WTC11 (cell line): ENCODE data around the gene CDH6. TPM values are rescaled to one million over a fixed set of nuclear protein-coding genes. Genes with fewer than 3 reads are reported as not detected.

Experiments
- ATAC-seq: fragments of 200-7000 bp; cut with Tn5 transposase; 2 replicates; pipeline ENCODE4 v1.10.0; 2021; ENCODE audit warnings: mild to moderate bottlenecking, moderate library complexity
- CTCF ChIA-PET: fragments of 300-600 bp; sonication (Branson Sonifier 250); formaldehyde crosslinking; loops from one replicate; lab custom pipeline; 2021; ENCODE audit warnings: antibody characterized with exemption; lab: Charles Lee
- POLR2A ChIA-PET: fragments of 350-600 bp; sonication (Branson Sonifier 250); formaldehyde crosslinking; loops from one replicate; lab custom pipeline; 2021; ENCODE audit warnings: antibody characterized with exemption; lab: Charles Lee
- DNase-seq: peaks from one replicate; pipeline ENCODE4 v3.0.0; 2021; ENCODE audit warnings: low spot score
- H3K27ac Mint-ChIP-seq: 2 replicates; pipeline ENCODE4 v1.8.0; 2021; ENCODE audit warnings: mixed read lengths
- H3K27me3 Mint-ChIP-seq: 2 replicates; pipeline ENCODE4 v1.8.0; 2021; ENCODE audit warnings: low read depth, mild to moderate bottlenecking, moderate library complexity, mixed read lengths
- H3K36me3 Mint-ChIP-seq: 2 replicates; pipeline ENCODE4 v1.8.0; 2021; ENCODE audit warnings: mixed read lengths
- H3K4me1 Mint-ChIP-seq: 2 replicates; pipeline ENCODE4 v1.8.0; 2022; ENCODE audit warnings: mixed read lengths
- H3K4me3 Mint-ChIP-seq: 2 replicates; pipeline ENCODE4 v1.8.0; 2021; ENCODE audit warnings: mild to moderate bottlenecking, moderate library complexity, mixed read lengths
- H3K9me3 Mint-ChIP-seq: 2 replicates; pipeline ENCODE4 v1.8.0; 2021; ENCODE audit warnings: mixed read lengths
- ATF6 ChIP-seq: sonication (generic); formaldehyde crosslinking; IDR thresholded peaks from 2 replicates; pipeline ENCODE4 v1.8.1; 2023; ENCODE audit warnings: mild to moderate bottlenecking, missing genetic modification reagents
- CBFB ChIP-seq: sonication (generic); formaldehyde crosslinking; IDR thresholded peaks from 2 replicates; pipeline ENCODE4 v1.8.1; 2022; ENCODE audit warnings: mild to moderate bottlenecking, low read depth, missing genetic modification reagents
- E2F4 ChIP-seq: sonication (generic); formaldehyde crosslinking; IDR thresholded peaks from 2 replicates; pipeline ENCODE4 v1.8.1; 2022; ENCODE audit warnings: low read depth, mild to moderate bottlenecking, moderate library complexity, missing genetic modification reagents, borderline replicate concordance
- FOXP1 ChIP-seq: sonication (generic); formaldehyde crosslinking; IDR thresholded peaks from 2 replicates; pipeline ENCODE4 v1.8.0; 2022; ENCODE audit warnings: missing genetic modification reagents, mild to moderate bottlenecking, moderate library complexity, borderline replicate concordance
- GRHL2 ChIP-seq: fragments of 250-450 bp; sonication (Bioruptor Pico); IDR thresholded peaks from 2 replicates; pipeline ENCODE4 v1.8.0; 2022; ENCODE audit warnings: mild to moderate bottlenecking, moderate library complexity; ENCODE audit not compliant: insufficient replicate concordance, severe bottlenecking
- GTF2I ChIP-seq: fragments of 250-450 bp; sonication (Bioruptor Pico); conservative IDR thresholded peaks from 2 replicates; pipeline ENCODE4 v1.4.0; 2021; ENCODE audit warnings: mild to moderate bottlenecking
- IRF2 ChIP-seq: sonication (generic); formaldehyde crosslinking; IDR thresholded peaks from 2 replicates; pipeline ENCODE4 v1.8.0; 2022; ENCODE audit warnings: low read depth, missing genetic modification reagents, borderline replicate concordance
- JAZF1 ChIP-seq: fragments of 250-450 bp; sonication (Bioruptor Pico); IDR thresholded peaks from 2 replicates; pipeline ENCODE4 v1.9.0; 2021; ENCODE audit warnings: moderate library complexity, mild to moderate bottlenecking, inconsistent platforms
- NR1H2 ChIP-seq: sonication (generic); formaldehyde crosslinking; IDR thresholded peaks from 2 replicates; pipeline ENCODE4 v1.9.0; 2021; ENCODE audit warnings: mild to moderate bottlenecking, moderate library complexity, missing genetic modification reagents
- PRDM15 ChIP-seq: sonication (generic); formaldehyde crosslinking; IDR thresholded peaks from 2 replicates; pipeline ENCODE4 v1.8.0; 2022; ENCODE audit warnings: missing genetic modification reagents
- RELA ChIP-seq: sonication (generic); formaldehyde crosslinking; IDR thresholded peaks from 2 replicates; pipeline ENCODE4 v1.8.1; 2022; ENCODE audit warnings: missing genetic modification reagents, mild to moderate bottlenecking, borderline replicate concordance
- SMAD4 ChIP-seq: sonication (generic); formaldehyde crosslinking; IDR thresholded peaks from 2 replicates; pipeline ENCODE4 v1.8.0; 2022; ENCODE audit warnings: mild to moderate bottlenecking, missing genetic modification reagents
- ZNF317 ChIP-seq: sonication (generic); formaldehyde crosslinking; IDR thresholded peaks from 2 replicates; pipeline ENCODE4 v1.8.1; 2023; ENCODE audit warnings: low read depth, mild to moderate bottlenecking, moderate library complexity, missing genetic modification reagents, borderline replicate concordance
- total RNA-seq: library from RNA; stranded (reverse); gene quantifications from 3 replicates; pipeline ENCODE4 v1.2.3, GENCODE V29; 2021
- TF ChIP-seq, protein P1 (sequence below): fragments of 250-450 bp; sonication (Bioruptor Pico); IDR thresholded peaks from 2 replicates; pipeline ENCODE4 v1.9.0; 2021; ENCODE audit warnings: mild to moderate bottlenecking, borderline replicate concordance
- TF ChIP-seq, protein P2 (sequence below): sonication (generic); formaldehyde crosslinking; IDR thresholded peaks from 2 replicates; pipeline ENCODE4 v1.8.0; 2022; ENCODE audit warnings: mild to moderate bottlenecking, missing genetic modification reagents

Gene CDH6
- total RNA-seq, 1 experiment from 2014 or later, result 2.6 TPM

GRCh38 chr5:31236339-31236738 lies 42.9 kb downstream of the CDH6 start (continued):
- TF ChIP-seq ATF6 (CRISPR knock-in tag) (no peak), RELA (CRISPR knock-in tag) (no peak)
- TF ChIP-seq, protein P1, sequence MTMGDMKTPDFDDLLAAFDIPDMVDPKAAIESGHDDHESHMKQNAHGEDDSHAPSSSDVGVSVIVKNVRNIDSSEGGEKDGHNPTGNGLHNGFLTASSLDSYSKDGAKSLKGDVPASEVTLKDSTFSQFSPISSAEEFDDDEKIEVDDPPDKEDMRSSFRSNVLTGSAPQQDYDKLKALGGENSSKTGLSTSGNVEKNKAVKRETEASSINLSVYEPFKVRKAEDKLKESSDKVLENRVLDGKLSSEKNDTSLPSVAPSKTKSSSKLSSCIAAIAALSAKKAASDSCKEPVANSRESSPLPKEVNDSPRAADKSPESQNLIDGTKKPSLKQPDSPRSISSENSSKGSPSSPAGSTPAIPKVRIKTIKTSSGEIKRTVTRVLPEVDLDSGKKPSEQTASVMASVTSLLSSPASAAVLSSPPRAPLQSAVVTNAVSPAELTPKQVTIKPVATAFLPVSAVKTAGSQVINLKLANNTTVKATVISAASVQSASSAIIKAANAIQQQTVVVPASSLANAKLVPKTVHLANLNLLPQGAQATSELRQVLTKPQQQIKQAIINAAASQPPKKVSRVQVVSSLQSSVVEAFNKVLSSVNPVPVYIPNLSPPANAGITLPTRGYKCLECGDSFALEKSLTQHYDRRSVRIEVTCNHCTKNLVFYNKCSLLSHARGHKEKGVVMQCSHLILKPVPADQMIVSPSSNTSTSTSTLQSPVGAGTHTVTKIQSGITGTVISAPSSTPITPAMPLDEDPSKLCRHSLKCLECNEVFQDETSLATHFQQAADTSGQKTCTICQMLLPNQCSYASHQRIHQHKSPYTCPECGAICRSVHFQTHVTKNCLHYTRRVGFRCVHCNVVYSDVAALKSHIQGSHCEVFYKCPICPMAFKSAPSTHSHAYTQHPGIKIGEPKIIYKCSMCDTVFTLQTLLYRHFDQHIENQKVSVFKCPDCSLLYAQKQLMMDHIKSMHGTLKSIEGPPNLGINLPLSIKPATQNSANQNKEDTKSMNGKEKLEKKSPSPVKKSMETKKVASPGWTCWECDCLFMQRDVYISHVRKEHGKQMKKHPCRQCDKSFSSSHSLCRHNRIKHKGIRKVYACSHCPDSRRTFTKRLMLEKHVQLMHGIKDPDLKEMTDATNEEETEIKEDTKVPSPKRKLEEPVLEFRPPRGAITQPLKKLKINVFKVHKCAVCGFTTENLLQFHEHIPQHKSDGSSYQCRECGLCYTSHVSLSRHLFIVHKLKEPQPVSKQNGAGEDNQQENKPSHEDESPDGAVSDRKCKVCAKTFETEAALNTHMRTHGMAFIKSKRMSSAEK, result no peak

DNA sequence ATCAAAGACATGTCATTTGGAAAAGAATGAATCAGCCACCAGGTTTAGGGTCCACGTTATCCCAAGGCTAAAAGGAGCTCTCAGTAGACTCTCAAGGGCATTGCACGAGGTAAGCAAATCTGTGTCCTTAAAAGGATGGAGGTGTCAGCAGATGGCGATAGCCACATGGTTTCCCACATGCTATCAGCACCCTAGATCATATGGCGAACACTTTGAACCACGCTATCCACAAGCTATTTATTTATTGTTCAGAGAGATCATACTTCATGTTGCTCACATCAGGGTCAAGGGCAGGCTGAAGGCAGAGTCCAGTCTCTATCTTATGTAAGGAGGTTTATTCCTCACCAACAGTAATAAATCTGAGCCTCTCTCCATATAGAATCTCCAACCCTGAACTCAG lies 43.7 kb downstream of the CDH6 start:
- ChIA-PET CTCF (interaction anchor here (1.0 to 2.3 kb wide), 8 partner anchors 8 to 189 kb away, joined by 3 to 43 read pairs (median 4); no protein-coding TSS in a partner anchor), POLR2A (no interaction called here)
- TF ChIP-seq, protein P2, sequence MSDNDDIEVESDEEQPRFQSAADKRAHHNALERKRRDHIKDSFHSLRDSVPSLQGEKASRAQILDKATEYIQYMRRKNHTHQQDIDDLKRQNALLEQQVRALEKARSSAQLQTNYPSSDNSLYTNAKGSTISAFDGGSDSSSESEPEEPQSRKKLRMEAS, result peak; percentile 41; the same call in 1 of the 2 replicates
- no peak for TF ChIP-seq GTF2I (CRISPR knock-in tag)
- Mint-ChIP-seq H3K36me3 (no peaks in the 10 kb centered on the region), H3K4me3 (no peak overlapping the region), H3K27ac (no peak overlapping the region), H3K4me1 (peaks cover 17% of the 10 kb centered on the region), H3K27me3 (no peaks in the 10 kb centered on the region; the same call in 1 of the 2 replicates), H3K9me3 (no peaks in the 10 kb centered on the region)
- DNase-seq (no peak), ATAC-seq (peak; percentile 83)

DNA sequence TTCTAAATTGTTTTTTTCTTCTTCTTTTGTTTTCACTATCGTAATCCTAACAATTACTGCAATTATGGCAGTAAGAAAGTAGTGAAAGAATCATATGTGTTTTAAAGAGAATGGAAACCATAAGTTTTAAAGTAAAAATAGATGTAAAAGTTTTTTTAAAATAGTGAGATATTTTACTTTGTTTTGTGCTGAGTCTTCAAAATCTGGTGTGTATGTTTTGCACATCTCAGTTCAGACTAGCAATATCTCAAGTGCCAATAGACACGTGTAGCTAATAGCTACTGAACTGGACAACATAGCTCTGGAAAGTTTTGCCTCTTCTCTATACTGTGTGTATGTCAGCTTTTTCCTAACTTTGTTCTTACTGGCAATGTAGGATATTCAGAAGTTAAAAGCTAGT lies 45.0 kb downstream of the CDH6 start:
- CTCF ChIA-PET, result interaction anchor here (1.7 kb wide), 1 partner anchor 32 kb away, joined by 9 read pairs; no protein-coding TSS in a partner anchor
- Mint-ChIP-seq H3K27ac (no peak overlapping the region), H3K36me3 (no peaks in the 10 kb centered on the region)
- no peak for TF ChIP-seq JAZF1 (CRISPR knock-in tag)
- TF ChIP-seq NR1H2 (CRISPR knock-in tag), result no peak
- TF ChIP-seq, protein P2, result no peak
- no peak for TF ChIP-seq SMAD4
- no peak for TF ChIP-seq PRDM15 (CRISPR knock-in tag)
- TF ChIP-seq, all 79 proteins: peak for 0
- ATAC-seq (no peak), DNase-seq (no peak)
- H3K4me1 Mint-ChIP-seq, result peaks cover 16% of the 10 kb centered on the region
- H3K9me3 Mint-ChIP-seq, result no peaks in the 10 kb centered on the region
- no peaks in the 10 kb centered on the region; the same call in 1 of the 2 replicates for H3K27me3 Mint-ChIP-seq
- POLR2A ChIA-PET, result no interaction called here
- H3K4me3 Mint-ChIP-seq, result no peak overlapping the region

- H3K27ac Mint-ChIP-seq, result no peak overlapping the region
- POLR2A ChIA-PET, result no interaction called here
- TF ChIP-seq IRF2 (CRISPR knock-in tag), result no peak
- TF ChIP-seq E2F4 (CRISPR knock-in tag), result no peak
- TF ChIP-seq ZNF317 (CRISPR knock-in tag), result no peak
- no peak for TF ChIP-seq FOXP1
- no peak for TF ChIP-seq GRHL2 (CRISPR knock-in tag)
- no peak for TF ChIP-seq CBFB
- H3K27me3 Mint-ChIP-seq, result no peaks in the 10 kb centered on the region
- H3K4me3 Mint-ChIP-seq, result no peak overlapping the region
- H3K36me3 Mint-ChIP-seq, result no peaks in the 10 kb centered on the region
- no peaks in the 10 kb centered on the region for H3K9me3 Mint-ChIP-seq
- DNase-seq, result no peak
- CTCF ChIA-PET, result interaction anchor here (0.8 to 1.1 kb wide), 2 partner anchors 8 to 25 kb away, joined by 3 read pairs; no protein-coding TSS in a partner anchor
- no peak for ATAC-seq
- no peaks in the 10 kb centered on the region for H3K4me1 Mint-ChIP-seq
Observed at GRCh38 chr5:31244921-31245320, 51.4 kb downstream of the CDH6 start.
